Measurements from ENCODE around the gene CERS6.

Gene CERS6

DNA sequence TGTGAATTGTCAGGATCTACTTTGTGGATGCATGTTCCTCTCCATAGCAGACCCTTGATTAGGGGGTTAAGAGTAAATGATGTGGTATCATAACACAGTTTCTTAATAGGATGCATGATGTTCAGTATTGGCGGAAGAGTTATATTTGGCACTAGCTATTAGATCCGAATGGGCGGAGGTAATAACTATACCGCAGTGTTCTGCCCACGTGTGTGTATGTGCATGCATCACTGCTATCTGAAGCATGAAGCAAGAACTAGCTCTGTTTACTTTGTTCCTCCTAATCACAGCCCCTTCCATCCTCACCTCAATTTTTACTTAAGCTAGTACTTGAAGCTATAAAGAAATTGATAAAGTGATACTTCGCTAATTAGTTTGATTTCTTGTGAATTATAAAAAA, 186.8 kb downstream of the CERS6 start:
- Histone ChIP-seq H3K27me3 (no peaks in the 10 kb centered on the region), H3K4me1 (no peaks in the 10 kb centered on the region), H3K36me3 (no peaks in the 10 kb centered on the region), H3K9me3 (no peaks in the 10 kb centered on the region), H3K4me3 (ENCODE audit: low read depth, low read length) (no peak overlapping the region)
- no peak for DNase-seq
- TF ChIP-seq, protein P1, sequence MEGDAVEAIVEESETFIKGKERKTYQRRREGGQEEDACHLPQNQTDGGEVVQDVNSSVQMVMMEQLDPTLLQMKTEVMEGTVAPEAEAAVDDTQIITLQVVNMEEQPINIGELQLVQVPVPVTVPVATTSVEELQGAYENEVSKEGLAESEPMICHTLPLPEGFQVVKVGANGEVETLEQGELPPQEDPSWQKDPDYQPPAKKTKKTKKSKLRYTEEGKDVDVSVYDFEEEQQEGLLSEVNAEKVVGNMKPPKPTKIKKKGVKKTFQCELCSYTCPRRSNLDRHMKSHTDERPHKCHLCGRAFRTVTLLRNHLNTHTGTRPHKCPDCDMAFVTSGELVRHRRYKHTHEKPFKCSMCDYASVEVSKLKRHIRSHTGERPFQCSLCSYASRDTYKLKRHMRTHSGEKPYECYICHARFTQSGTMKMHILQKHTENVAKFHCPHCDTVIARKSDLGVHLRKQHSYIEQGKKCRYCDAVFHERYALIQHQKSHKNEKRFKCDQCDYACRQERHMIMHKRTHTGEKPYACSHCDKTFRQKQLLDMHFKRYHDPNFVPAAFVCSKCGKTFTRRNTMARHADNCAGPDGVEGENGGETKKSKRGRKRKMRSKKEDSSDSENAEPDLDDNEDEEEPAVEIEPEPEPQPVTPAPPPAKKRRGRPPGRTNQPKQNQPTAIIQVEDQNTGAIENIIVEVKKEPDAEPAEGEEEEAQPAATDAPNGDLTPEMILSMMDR (IDR thresholded peaks at IDR 0.05; ENCODE audit: low read depth, low read length): no peak

DNA sequence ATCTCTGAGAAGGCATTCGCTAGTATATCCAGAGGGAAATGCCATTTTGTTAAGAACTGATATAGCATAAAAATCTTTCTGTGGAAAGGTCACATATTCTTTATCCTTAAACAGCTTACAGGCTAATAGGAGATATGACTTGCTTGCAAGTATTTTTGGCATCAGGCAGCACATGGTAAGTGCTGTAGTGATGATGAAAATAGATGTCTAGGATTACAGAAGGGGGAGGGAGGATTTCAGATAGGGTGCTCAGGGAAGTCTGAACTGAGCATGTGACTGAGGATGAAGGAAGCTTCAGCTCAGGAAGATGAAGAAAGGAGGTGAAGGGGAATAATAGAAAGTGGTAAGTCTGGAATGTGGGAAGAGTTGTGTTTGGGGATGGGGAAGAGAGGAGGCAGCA, 187.9 kb downstream of the CERS6 start:
- no peak for DNase-seq
- Histone ChIP-seq H3K9me3 (no peaks in the 10 kb centered on the region), H3K36me3 (no peaks in the 10 kb centered on the region), H3K4me1 (no peaks in the 10 kb centered on the region), H3K4me3 (ENCODE audit: low read depth, low read length) (no peak overlapping the region), H3K27me3 (no peaks in the 10 kb centered on the region)
- TF ChIP-seq, protein P1 (IDR thresholded peaks at IDR 0.05; ENCODE audit: low read depth, low read length): no peak

DNA sequence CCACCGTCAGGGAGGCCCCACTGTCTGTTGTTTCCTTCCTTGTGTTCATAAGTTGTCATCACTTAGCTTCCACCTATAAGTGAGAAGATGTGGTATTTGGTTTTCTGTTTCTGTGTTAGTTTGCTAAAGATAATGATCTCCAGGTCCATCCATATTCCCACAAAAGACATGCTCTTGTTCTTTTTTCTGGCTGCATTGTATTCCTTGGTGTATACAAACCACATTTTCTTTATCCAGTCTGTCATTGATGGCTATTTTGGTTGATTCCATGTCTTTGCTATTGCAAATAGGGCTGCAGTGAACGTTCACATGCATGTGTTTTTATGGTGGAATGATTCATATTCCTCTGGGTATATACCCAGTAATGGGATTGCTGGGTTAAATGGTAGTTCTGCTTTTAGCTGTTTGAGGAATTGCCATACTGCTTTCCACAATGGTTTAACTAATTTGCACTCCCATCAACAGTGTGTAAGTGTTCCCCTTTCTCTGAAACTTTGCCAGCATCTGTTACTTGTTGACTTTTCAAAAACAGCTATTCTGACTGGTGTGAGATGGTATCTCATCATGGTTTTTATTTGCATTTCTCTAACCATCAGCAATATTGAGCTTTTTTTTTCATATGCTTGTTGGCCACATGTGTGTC, 189.7 kb downstream of the CERS6 start:
- no peaks in the 10 kb centered on the region for H3K27me3 ChIP-seq
- no peaks in the 10 kb centered on the region for H3K4me1 ChIP-seq
- TF ChIP-seq, protein P1 (IDR thresholded peaks at IDR 0.05; ENCODE audit: low read depth, low read length): no peak
- DNase-seq: no peak
- no peaks in the 10 kb centered on the region for H3K9me3 ChIP-seq
- no peaks in the 10 kb centered on the region for H3K36me3 ChIP-seq
- H3K4me3 ChIP-seq (ENCODE audit: low read depth, low read length): no peak overlapping the region

DNA sequence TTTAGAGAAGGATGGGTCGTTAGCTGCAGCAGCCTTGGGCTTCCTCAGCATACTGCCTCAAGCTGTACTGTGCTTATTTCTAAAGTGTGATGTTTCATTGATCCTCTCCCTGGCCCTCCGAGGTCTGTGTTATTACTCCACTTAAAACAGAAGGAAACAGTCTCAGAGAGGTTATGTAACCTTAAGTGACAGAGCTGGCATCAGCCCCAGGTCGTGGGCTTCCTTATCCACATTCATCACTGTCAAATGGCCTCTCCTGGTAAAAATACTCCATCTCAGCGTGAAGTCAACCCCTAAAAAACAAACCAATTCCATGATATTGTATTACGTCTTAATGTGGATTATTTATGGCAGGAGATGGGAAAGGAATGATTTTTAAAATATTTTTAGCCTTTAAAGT, 193.0 kb downstream of the CERS6 start:
- TF ChIP-seq, protein P1 (IDR thresholded peaks at IDR 0.05; ENCODE audit: low read depth, low read length): no peak
- H3K36me3 ChIP-seq: no peaks in the 10 kb centered on the region
- H3K4me1 ChIP-seq: no peaks in the 10 kb centered on the region; the same call in 1 of the 2 replicates
- DNase-seq: no peak
- H3K27me3 ChIP-seq: no peaks in the 10 kb centered on the region
- H3K9me3 ChIP-seq: no peaks in the 10 kb centered on the region
- H3K4me3 ChIP-seq (ENCODE audit: low read depth, low read length): no peak overlapping the region

DNA sequence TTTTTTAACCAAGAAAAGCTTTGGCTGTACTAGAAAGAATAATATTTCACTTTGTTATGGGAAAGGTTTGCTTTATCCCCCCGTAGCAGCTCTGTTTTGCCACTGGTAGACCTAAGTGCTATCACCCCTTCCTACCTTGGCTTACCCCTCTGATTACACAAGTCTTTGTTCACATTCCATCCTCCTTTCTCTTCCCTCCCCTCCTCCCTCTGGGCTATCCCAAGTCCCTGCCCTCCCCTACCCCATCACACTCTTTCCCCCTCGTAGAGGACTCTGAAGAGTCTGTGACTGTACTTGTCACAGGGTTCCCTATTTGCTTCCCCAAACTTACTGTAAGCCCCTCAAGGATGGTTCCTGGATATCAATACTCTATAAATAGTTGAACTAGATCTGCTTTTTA, 193.5 kb downstream of the CERS6 start:
- no peak for DNase-seq
- Histone ChIP-seq H3K4me1 (no peaks in the 10 kb centered on the region; the same call in 1 of the 2 replicates), H3K27me3 (no peaks in the 10 kb centered on the region), H3K4me3 (ENCODE audit: low read depth, low read length) (no peak overlapping the region), H3K9me3 (no peaks in the 10 kb centered on the region), H3K36me3 (no peaks in the 10 kb centered on the region)
- TF ChIP-seq, protein P1 (IDR thresholded peaks at IDR 0.05; ENCODE audit: low read depth, low read length): no peak

DNA sequence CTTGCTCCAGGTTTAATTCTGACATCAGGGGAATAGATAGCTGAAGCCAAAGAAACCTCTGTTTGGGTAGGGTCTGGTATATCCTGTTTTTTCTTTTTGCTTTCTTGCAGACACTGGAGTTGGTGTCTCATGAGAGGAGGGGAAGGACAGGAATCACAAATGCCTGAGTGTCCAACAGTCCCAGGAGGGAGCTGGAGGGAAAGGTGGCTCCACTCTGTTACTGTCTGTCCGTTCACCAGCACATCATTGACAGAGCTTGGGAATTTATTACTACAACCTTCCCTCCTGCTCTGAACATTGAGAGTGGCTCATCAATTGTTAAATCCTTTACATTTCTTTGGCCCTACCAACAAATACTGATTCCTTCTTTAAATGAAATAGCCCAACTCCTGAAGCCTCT, 194.1 kb downstream of the CERS6 start:
- Histone ChIP-seq H3K4me1 (no peaks in the 10 kb centered on the region; the same call in 1 of the 2 replicates), H3K36me3 (no peaks in the 10 kb centered on the region), H3K4me3 (ENCODE audit: low read depth, low read length) (no peak overlapping the region), H3K27me3 (no peaks in the 10 kb centered on the region), H3K9me3 (no peaks in the 10 kb centered on the region)
- no peak for DNase-seq
- TF ChIP-seq, protein P1 (IDR thresholded peaks at IDR 0.05; ENCODE audit: low read depth, low read length): no peak

All from BE2C (cell line).